SIG-M5 treated with dmso at 0.1 percent for 504 hours (cell line): ENCODE measurements around the gene CALR3.
A peak's percentile ranks its signal among the peaks of the same experiment; 100 is the strongest.
"Not testable (repeated sequence)": the region's sequence is repeated elsewhere in the genome, so short reads cannot be mapped to it uniquely, and the experiment has no call there.

Source experiments
- DNase-seq: peaks from one replicate; lab custom pipeline; 2025; ENCODE audit not compliant: unreplicated experiment; lab: John Stamatoyannopoulos, UW

The CALR3 gene

DNA sequence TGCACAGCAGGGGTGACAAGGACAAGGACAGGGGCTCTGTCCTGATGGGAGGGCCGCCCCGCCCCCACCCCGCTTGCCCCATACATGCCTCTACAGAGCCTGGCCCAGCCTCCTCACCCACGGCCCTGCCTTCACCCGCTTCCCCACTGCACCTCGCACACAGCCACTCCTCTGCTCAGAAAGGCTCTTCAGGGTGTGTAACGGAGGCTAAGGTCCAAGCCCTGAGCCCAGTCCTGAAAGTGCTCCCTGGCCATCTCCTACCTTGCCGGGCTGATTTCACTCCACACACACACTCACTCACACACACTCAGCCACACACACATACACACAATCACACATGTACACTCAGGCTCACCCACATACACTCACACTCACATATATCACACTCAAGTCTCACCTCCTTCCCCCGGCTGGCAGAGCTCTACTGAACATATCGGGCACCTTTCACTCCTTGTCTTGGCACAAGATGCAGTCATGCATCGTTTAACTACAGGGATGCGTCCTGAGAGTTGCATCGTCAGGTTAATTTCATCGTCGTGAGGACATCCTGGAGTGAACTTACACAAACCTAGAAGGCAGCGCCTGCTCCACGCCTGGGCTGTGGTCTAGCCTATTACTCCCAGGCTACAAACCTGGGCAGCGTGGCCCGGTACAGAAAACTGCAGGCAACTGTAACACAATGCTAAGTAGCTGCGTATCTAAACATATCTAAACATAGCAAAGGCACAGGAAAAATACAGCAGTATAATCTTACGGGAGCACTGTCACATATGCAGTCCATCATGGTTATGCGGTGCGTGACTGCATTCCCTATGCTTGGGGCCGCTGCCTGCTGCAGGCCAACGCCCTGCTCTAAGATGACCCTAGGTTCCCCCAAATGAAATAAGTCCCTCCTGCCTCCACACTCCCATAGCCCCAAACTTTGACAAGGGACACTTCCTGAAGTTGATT lies 37.3 kb downstream of the CALR3 start:
- no peak for DNase-seq

DNA sequence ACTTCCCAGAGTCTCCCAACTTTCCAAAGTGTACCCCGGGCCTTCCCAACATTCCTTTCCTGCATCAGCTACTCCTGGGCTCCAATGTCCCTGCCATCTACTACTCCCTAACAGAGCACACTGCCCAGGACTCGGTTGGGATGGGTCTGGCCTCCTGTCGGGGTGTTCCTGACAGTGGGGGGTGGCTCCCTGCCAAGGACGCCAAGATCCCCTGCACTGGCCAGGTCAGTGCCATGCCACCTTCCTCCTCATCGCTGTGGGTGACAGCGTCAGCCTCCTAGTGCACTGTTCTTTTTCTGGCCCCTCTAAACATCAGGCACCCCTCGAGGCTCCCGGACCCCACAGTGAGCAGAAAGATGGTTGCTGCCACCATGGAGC lies 38.0 kb downstream of the CALR3 start:
- no peak for DNase-seq

DNA sequence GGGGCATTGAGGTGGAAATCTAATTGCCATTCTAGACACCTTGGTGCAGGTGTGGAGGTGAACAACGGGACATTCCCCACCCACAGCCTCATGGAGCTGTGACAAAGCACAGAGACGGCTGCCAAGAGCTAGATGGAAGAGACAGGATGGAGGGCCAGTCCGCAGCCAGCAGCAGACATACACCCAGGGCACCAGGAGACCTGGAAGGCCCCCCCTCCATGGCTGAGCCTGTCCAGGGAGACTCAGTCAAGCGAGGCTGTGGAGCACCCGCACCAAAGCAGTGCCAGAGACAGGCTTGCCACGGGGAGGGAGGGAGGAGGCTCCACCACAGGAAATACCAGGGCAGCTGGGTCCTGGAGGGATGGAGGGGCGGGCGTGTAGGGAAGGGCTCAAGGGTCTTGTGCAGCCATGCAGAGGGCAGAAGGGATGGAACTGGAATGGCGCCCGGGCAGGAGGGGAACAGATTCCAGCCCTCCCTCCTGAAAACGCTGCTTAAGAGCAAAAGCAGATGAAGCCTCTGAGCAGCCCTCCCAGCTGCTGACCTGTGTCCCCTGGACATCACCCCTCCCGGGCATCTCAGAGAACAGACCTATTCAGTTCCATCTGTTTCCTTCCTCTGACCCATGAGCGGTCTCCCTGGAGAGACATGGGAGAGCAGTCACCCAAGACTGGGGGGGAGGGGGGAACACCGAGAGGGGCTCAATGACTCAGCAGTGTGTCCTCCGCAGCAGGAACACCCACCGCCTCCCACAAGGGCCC lies 38.6 kb downstream of the CALR3 start:
- no peak for DNase-seq

DNA sequence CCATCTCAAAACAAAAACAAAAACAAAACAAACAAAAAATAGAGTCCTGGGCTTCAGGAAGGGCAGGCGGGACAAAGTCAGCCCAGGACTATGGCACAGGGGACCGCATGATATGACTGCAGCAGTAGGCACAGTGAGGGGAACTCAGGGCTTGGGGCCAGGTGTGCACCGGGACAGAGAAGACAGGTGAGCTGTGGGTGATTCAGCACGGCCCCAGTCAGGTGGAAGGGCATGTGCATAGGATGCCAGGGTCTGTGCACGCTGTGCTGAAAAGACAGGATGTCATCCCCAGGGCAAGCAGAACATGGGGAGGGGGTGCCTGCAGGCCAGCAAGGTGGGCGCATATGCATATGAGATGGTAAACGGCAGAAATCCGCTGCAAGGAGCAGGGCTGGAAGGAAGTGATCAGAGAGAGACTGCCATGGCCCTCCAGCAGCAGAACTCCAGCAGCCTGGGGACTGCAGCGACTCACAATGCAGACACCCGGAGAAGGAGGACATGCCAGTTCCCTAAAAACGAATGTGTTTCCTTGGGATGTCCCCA lies 39.2 kb downstream of the CALR3 start:
- DNase-seq = no peak

DNA sequence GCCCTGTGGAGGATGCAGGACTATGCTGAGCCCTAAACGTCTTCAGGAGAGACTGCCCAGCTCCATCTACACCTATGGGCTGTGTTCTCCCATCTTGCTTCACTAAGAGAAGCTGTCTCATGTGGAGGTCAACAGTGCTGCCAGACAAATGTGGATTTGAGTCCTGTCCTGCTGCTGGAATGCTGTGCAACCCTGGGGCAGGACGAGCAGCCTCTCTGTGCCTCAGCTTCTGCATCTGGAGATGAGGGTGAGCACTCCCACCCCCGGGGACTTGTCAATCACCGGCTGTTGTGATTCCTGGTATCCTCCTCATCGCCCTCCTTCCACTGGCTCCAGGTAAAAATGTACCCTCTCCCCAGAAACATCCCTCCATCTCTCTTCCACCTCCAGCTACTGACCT lies 40.5 kb downstream of the CALR3 start:
- DNase-seq = no peak

DNA sequence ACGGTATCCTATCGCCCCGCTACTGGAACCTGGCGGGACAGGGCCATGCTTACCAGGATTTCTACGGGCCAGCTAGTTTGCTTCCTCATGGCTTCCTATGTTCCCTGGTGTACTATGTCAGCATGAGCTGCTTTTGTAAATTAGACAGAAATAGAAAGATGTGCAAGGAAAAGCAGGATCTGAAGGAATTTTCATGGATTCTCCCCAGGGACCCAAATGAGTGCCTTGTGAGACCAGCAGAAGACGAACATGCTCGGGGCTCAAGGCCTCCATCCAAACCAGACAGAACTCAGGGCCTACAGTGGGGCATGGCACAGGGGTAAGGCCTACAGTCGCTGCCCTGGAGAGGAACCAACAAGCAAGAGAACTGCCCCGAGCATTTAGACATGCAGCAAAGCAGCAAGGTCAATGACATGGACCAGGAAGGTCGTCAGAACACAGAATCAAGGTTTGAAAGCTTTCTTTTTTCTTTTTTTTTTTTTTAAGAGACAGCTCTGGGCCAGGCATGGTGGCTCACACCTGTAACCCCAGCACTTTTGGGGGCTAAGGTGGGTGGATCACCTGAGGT lies 41.5 kb downstream of the CALR3 start:
- DNase-seq = no peak

DNA sequence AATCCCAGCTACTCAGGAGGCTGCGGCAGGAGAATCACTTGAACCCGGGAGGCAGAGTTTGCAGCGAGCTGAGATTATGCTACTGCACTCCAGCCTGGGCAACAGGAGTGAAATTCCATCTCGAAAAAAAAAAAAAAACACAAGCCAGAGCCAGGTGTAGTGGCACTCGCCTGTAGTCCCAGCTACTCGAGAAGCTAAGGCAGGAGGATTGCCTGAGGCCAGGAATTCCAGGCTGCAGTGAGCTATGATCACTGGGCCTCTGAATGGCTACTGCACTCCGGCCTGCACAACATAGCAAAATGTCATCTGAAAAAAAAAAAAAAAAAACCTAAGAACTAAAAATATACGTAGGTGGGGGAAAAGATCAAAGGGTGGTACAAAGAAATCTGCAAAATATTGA lies 43.6 kb downstream of the CALR3 start:
- DNase-seq = no peak

DNA sequence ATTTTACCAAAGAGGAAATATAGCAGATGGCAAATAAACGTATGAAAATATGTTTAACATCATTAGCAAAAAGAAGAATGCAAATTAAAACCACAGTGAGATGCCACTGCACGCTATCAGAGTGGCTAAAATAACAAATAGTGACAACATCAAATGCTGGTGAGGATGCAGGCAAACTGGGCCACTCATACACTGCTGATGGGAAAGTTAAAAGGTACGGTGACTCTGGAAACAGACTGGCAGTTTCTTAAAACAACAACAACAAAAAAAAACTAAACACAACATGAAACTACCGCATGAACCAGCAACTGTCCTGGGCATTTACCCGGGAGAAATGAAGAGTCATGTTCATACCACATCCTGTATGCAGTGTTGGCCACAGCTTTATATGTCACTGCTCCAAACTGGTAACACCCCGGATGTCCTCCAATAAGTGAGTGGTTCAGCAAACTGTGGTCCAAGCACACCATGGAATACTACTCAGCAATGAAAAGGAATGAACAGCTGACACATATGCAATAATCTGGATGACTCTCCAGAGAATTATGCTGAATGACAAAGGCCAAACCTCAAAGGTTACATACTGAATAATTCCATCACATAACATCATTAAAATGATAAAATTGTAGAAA lies 46.5 kb downstream of the CALR3 start:
- DNase-seq = no peak

DNA sequence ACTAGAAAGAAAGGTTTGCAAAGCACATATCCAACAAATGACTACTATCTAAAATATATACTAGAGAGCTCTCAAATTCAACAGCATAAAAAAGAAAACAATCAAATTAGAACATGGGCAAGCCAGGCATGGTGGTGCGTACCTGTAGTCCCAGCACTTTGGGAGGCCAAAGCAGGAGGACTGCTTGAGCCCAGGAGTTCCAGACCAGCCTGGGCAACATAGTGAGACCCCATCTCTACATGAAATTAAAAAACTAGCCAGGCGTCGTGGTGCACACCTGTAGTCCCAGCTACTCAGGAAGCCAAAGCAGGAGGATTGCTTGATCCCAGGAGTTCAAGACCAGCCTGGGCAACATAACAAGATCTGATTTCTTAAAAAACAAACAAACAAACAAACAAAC lies 47.1 kb downstream of the CALR3 start:
- DNase-seq = not testable (repeated sequence)

DNA sequence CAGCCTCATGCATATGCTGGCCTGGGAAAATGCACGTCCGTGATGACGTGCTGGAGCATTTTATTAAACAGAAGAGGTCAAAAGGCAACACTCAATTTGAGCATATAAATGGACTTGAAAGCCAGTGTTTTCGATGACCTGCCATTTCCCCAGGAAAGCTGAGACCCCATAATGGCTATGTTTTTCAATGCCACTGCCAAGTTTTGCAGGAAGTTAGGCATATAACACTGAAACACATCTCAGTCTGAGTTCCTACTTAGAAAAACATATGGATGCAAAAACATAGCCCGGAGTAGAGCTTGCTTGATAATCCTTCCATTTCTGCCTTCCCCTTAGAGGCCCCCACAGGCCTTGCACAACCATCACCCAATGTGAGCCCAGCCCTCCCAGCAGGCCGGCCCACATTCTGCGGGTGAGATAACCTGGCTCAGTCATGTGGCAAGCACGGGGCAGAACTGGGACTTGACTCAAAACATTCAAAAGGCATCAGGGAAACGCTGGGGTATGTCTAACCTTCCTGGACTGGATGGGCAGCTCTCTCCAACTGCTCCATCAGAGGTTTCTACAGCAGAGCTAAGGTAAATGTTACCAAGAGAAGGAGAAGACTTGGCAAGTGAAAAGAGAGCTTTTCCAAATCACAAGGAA lies 49.1 kb downstream of the CALR3 start:
- peak; percentile 83 for DNase-seq

DNA sequence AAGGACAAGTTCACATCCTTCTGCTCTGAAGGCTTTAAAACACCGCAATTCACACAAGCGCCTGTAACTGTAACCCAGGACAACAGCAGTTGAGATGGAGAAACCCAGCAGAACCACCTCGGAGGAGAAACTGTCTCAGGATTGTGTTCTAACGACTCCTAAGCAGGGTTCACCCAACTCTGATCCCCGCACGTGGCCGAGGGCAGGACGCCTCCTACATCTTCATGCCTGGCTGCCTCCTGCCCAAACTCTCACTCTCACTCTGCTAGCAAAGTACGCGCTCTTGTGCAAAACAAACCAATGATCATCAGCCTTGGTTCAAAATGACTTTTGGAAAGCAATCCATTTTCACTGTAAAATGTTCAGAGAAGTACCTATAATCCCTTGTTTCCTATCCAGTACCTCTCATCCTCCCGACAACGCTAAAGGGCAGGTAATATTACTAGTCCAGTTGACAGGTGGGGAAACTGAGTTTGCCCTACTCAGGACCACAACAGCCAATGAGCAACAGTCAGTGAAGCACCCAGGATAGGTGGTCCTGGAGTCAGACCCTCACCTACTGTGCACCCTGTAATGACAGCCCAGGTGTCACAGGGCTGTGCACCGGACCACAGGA lies 49.8 kb downstream of the CALR3 start:
- no peak for DNase-seq

DNA sequence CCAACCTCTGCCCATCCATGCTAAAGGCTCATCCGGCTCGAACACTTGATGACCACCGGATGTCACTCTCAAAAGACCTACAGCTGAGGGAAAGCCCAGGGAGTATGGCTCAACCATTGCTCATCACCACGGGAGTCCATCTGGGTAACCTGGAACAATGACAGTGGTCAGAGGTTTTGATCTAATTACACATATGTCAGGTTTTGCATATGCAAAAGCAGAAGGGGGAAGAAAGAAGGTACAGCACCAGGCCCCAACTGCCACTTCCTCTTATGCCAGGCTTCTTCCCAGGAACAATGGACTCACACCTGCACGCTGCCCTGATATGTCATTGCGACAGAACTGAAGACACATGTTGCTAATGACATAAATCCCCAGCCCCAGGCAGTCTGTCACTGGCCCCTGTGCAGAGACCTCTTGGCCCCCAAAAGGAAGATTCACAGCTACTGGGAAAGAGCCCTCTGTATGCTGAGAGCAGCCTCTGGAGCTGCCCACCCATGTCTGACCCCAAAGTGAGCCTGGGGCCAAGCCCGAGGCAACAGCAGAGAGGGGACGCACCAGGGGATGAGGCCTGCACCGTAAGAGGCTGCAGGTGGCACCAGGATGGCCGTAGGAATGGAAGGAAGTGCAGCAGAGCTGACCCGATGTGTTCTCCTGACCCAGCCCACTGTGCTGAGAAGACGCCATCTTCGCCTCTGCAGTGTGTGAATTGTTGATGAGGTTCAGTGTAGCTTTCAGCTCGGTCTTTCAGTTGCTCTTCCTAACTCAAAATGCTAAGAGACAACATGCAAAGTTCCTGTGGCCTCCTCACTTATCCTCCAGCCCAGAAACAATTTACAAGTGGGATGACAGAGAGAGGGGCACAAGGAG lies 50.5 kb downstream of the CALR3 start:
- peak; percentile 57 for DNase-seq

DNA sequence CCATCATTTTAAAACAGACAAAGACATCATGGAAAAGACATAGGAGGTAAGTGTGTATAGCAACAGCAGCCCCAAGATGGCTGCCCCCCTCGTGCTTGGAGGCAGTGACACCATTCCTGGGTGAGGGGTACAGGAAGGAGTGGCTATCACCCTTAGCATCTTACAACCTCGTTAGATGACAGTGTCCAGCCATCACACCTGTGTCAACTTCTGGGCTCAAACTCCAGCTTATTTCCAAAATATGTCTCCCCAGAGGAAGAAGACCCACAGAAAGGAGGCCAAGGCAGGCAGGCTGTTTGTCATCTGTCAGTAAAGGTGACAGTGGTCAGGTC lies 51.7 kb downstream of the CALR3 start:
- DNase-seq = no peak

DNA sequence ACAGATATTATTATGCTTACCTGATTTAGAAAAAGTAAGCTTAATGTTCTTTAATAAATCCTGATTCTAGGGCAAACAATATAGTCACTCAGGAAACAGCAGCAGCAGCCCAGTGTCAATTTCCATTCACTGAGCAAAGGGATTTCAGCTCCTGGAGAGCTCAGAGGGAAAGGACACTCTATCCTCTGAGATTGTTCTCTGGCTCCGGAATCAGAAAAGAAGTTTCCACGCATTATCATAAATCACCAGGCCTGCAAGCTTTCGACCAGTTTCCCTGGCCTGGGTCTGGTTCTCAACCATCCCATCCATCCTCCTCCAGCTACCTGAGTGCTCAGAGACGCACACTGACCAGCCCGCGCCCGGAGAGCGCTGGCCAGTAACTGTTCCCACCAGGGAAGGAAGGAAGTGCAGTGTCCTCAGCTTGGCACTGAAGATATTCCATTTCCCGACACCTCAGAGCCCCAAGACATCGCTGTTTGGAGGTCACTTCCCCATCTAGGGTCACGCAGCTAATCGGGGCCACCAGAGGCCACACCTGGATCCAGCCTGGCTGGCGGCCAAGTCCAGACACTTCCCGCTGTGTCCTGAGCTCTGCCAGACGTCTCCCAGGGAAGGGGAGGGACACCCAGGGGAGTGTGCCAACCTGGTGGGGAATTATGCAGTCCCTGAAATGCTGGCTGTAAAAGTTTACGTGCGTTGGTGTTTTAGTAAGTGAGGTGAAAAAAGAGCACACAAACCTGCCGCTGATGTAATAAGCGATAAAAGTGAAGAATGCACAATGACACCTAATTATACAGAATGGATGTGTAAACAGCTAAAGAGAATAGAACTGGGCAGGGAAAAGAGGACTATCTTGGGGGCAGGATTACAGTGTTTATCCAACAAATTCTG lies 53.3 kb downstream of the CALR3 start:
- DNase-seq = no peak

DNA sequence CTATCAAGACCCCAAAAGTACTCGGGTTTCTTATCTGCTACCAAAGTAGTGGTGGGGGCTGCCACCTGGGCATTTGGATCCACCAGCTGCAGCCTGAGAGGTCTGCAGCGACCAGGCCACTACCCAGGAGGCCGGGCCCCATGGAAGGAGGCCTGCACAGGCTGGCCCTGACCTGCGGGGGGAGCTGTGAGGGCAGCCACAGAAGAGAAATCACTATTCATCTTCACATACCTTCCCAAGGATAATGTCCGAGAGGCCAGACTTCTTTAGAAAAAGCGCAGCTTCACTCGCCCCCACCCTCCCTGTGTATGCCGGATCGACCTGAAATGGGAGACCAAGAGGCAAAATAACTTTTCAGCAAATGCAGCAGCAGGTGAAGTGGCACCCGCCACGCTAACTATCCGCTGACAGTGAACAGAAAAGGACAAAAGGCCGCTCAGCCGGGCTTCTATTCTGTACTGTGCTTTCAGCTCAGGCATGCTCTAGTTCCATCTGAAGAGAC lies 54.3 kb downstream of the CALR3 start:
- DNase-seq = no peak

DNA sequence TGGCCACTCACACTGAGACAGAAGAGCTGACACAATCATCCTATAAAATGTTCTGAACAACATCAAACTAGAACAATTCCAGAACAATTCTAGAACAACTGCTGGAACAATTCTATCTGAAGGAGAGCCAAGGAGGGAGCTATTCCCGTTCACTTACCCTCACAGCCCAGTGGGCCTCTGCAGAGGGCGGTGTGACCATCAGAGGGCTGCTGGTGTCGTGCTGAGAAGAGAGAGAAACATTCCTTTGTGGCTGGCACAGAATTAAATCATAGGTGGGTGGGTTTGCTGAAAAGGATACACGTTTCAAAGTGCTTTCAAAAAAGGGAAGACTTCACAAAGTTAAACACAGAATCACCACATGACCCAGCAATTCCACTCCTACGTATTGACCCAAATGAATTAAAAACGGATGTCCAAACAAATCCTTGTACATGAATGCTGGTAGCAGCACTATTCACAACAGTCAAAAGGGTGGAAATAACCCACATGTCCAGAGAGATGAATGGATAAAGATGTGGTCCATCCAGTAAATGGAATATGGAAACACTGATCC lies 59.1 kb downstream of the CALR3 start:
- no peak for DNase-seq

DNA sequence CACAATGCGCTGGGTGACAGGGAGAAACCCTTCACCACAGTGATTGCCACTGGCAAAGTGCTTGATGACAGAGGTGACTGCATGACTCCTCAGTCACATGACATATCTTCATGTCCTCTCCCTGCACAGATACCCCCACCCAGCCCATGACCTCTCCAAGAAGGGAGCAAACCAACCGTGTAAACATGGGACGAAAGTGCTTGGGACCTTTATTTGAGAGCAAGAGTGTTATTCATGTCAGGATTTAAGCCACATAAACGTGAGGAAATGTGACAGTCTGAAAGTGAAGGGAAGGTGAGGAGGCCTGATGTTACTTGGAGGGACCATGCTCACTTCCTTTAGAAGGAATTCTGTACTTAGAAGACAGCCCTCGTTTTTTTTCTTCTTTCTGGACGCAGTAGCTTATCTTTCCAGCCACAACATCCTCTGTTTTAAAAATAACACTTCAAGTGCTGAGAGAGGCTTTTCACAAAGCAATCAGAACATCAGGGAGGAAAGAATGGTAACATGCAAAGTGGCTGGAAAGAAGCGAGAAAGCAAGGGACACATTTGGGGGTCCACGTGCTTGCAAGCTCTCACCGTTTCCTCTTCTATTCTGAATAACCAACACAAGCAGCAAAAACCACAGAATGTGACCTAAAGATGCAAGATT lies 59.8 kb downstream of the CALR3 start:
- no peak for DNase-seq
